Measurements from ENCODE around the gene UBAP2L. TPM values are rescaled to one million over a fixed set of nuclear protein-coding genes. Genes with fewer than 3 reads are reported as not detected.
"Not testable (repeated sequence)": the region's sequence is repeated elsewhere in the genome, so short reads cannot be mapped to it uniquely, and the experiment has no call there.

Gene UBAP2L
- total RNA-seq, 1 donor from 2014 or later = 258 TPM

GRCh38 chr1:154208677-154209388, 11.9 kb upstream of the UBAP2L start:
- H3K27me3 Mint-ChIP-seq (ENCODE audit: insufficient read depth) = no peaks in the 10 kb centered on the region
- peaks cover 42% of the 10 kb centered on the region for H3K4me1 Mint-ChIP-seq (ENCODE audit: low read depth)
- no peaks in the 10 kb centered on the region for H3K9me3 Mint-ChIP-seq
- peak overlapping the region; percentile 60 for H3K27ac Mint-ChIP-seq
- peaks cover 51% of the 10 kb centered on the region for H3K36me3 Mint-ChIP-seq (ENCODE audit: low read depth)
- no peak for DNase-seq (ENCODE audit: low spot score)
- intact Hi-C loops (cut with micrococcal nuclease) = no loop called here
- no peak overlapping the region for H3K4me3 Mint-ChIP-seq

DNA sequence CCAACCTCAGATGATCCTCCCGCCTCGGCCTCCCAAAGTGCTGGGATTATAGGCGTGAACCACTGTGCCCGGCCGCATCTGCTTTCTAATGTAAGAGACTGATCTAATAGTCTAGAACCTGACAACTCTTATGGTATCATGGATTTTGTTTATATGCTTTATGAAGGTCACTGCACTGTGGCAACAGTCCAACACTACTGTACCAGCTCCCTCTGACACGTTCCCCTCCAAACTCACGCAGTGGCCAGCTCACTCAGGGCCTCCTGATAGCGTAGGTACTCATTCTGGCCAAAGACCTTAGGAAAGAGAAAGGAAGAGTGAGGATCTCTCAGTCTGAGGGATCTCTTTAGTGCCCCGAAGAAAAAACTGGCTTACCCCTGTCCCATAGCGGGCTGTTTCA, 8.7 kb upstream of the UBAP2L start:
- Mint-ChIP-seq H3K27ac (peak overlapping the region; percentile 36), H3K9me3 (no peaks in the 10 kb centered on the region), H3K4me1 (ENCODE audit: low read depth) (peaks cover 30% of the 10 kb centered on the region), H3K27me3 (ENCODE audit: insufficient read depth) (no peaks in the 10 kb centered on the region), H3K4me3 (no peak overlapping the region), H3K36me3 (ENCODE audit: low read depth) (peaks cover 43% of the 10 kb centered on the region)
- intact Hi-C loops (cut with micrococcal nuclease) = no loop called here
- no peak for DNase-seq (ENCODE audit: low spot score)

GRCh38 chr1:154213274-154213673, 7.5 kb upstream of the UBAP2L start:
- intact Hi-C loops (cut with micrococcal nuclease) = no loop called here
- Mint-ChIP-seq H3K27me3 (ENCODE audit: insufficient read depth) (no peaks in the 10 kb centered on the region), H3K36me3 (ENCODE audit: low read depth) (peaks cover 46% of the 10 kb centered on the region), H3K4me1 (ENCODE audit: low read depth) (peaks cover 35% of the 10 kb centered on the region), H3K27ac (peak overlapping the region; percentile 81), H3K9me3 (no peaks in the 10 kb centered on the region), H3K4me3 (no peak overlapping the region)
- no peak for DNase-seq (ENCODE audit: low spot score)

GRCh38 chr1:154218545-154218944, 2.2 kb upstream of the UBAP2L start:
- intact Hi-C loops (cut with micrococcal nuclease) = no loop called here
- DNase-seq (ENCODE audit: low spot score) = no peak
- peaks cover 3% of the 10 kb centered on the region for H3K9me3 Mint-ChIP-seq

GRCh38 chr1:154219541-154219940, 1.2 kb upstream of the UBAP2L start:
- H3K36me3 Mint-ChIP-seq (ENCODE audit: low read depth) = peaks cover 52% of the 10 kb centered on the region
- no peak for DNase-seq (ENCODE audit: low spot score)
- H3K27me3 Mint-ChIP-seq (ENCODE audit: insufficient read depth) = no peaks in the 10 kb centered on the region
- H3K27ac Mint-ChIP-seq = peak overlapping the region; percentile 99
- peaks cover 56% of the 10 kb centered on the region for H3K4me1 Mint-ChIP-seq (ENCODE audit: low read depth)
- intact Hi-C loops (cut with micrococcal nuclease) = no loop called here
- peak overlapping the region; percentile 97 for H3K4me3 Mint-ChIP-seq
- peaks cover 3% of the 10 kb centered on the region for H3K9me3 Mint-ChIP-seq

More at GRCh38 chr1:154218545-154218944, 2.2 kb upstream of the UBAP2L start:
- H3K27ac Mint-ChIP-seq = peak overlapping the region; percentile 19
- H3K4me1 Mint-ChIP-seq (ENCODE audit: low read depth) = peaks cover 53% of the 10 kb centered on the region
- H3K36me3 Mint-ChIP-seq (ENCODE audit: low read depth) = peaks cover 51% of the 10 kb centered on the region
- H3K4me3 Mint-ChIP-seq = peak overlapping the region; percentile 97
- H3K27me3 Mint-ChIP-seq (ENCODE audit: insufficient read depth) = no peaks in the 10 kb centered on the region

DNA sequence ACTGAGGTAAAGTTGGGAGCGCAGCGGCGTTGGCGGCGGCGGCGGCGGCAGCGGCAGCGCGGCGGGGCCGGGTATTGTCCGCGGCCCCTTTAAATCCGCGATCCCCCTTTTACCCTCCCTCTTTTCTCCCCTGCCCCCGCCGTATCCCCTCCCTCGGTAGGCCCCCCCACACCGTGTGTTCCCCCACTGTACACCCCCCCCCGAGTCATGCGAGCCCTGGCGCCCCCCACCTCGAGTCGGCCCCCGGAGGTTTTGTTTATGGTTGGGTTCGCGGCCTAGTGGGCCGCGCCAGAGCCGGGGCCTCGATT, 169 bp downstream of the UBAP2L start:
- DNase-seq (ENCODE audit: low spot score) = no peak
- Mint-ChIP-seq H3K27me3 (ENCODE audit: insufficient read depth) (no peaks in the 10 kb centered on the region), H3K9me3 (peaks cover 3% of the 10 kb centered on the region), H3K27ac (peak overlapping the region; percentile 99), H3K36me3 (ENCODE audit: low read depth) (peaks cover 65% of the 10 kb centered on the region), H3K4me1 (ENCODE audit: low read depth) (peaks cover 68% of the 10 kb centered on the region), H3K4me3 (peak overlapping the region; percentile 97)
- intact Hi-C loops (cut with micrococcal nuclease) = loop anchor here (1.0 to 10.0 kb wide), 15 partner anchors 15 to 780 kb away; partner anchors contain the start of genes CFAP141, CKS1B, FLAD1 and GATAD2B

DNA sequence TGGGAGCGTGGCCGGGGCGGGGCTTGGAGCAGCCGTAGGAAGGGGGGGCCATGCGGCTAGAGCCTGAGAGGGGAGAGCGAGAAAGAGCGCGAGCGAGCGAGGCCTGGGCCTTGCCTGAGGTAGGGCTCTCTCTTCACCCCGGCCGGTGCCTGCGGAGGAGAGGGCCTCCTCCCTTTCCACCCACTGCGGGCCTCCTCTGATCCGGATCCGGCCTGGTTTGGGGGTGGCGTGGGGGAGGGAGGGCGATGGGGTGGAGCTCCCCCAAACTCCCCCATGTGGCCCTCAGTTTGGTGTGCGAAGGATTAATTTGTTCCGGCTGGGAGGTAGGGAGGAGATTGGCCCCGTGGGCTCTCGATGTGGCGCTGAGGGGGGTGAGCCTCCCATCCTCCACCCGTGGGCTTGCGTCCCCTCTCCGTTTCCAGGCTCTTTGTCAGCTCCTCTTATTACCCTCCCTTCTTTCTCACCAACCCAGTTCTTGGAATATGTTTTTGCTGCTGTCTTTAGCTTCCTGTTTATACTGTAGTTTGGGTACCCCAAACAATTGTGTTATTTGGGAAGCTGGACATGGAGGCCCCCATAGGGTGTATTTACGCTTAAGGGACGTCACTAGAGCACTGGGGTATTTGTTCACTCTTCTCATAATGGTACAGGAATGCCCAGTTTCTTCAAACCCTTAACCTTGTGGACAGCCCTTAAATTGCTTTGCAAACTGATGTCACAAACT, 685 bp downstream of the UBAP2L start:
- Mint-ChIP-seq H3K36me3 (ENCODE audit: low read depth) (peaks cover 67% of the 10 kb centered on the region), H3K4me1 (ENCODE audit: low read depth) (peaks cover 73% of the 10 kb centered on the region), H3K4me3 (peak overlapping the region; percentile 97), H3K27ac (peak overlapping the region; percentile 97), H3K9me3 (peaks cover 3% of the 10 kb centered on the region), H3K27me3 (ENCODE audit: insufficient read depth) (no peaks in the 10 kb centered on the region)
- intact Hi-C loops (cut with micrococcal nuclease) = loop anchor here (2.0 to 10.0 kb wide), 5 partner anchors 51 to 551 kb away; partner anchors contain the start of genes GATAD2B, HAX1, ILF2 and INTS3
- DNase-seq (ENCODE audit: low spot score) = peak; percentile 63

DNA sequence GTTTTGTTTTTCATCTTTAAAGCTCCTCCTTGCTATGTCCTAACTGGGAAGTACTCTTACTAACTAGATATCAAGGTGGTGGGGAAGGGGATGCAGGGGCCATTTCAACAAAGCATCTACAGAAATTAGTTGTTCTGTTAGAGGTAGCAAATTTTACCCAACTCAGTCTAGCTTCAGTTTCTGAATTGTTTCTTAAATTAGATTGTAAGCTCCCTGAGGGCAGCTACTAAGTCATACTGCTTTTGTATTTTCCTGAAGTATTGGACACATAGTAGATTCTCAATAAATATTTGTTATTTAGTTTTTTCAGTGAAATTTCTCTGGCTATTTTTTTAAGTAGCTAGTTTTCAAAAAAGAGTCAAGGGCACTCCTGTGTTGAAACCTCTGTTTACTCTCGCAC, 1.8 kb downstream of the UBAP2L start:
- H3K4me1 Mint-ChIP-seq (ENCODE audit: low read depth) = peaks cover 71% of the 10 kb centered on the region
- H3K27ac Mint-ChIP-seq = peak overlapping the region; percentile 97
- intact Hi-C loops (cut with micrococcal nuclease) = loop anchor here (10.0 kb wide), 1 partner anchor 498 kb away; the partner anchor contains the start of gene INTS3
- no peak for DNase-seq (ENCODE audit: low spot score)
- peak overlapping the region; percentile 97 for H3K4me3 Mint-ChIP-seq
- H3K27me3 Mint-ChIP-seq (ENCODE audit: insufficient read depth) = no peaks in the 10 kb centered on the region
- H3K36me3 Mint-ChIP-seq (ENCODE audit: low read depth) = peaks cover 70% of the 10 kb centered on the region
- peaks cover 3% of the 10 kb centered on the region for H3K9me3 Mint-ChIP-seq

GRCh38 chr1:154222918-154223317, 2.2 kb downstream of the UBAP2L start:
- peak overlapping the region; percentile 77 for H3K27ac Mint-ChIP-seq
- H3K9me3 Mint-ChIP-seq = peaks cover 3% of the 10 kb centered on the region
- peaks cover 67% of the 10 kb centered on the region for H3K4me1 Mint-ChIP-seq (ENCODE audit: low read depth)
- DNase-seq (ENCODE audit: low spot score) = no peak
- intact Hi-C loops (cut with micrococcal nuclease) = loop anchor here (10.0 kb wide), 1 partner anchor 498 kb away; the partner anchor contains the start of gene INTS3
- no peaks in the 10 kb centered on the region for H3K27me3 Mint-ChIP-seq (ENCODE audit: insufficient read depth)
- peak overlapping the region; percentile 97 for H3K4me3 Mint-ChIP-seq
- H3K36me3 Mint-ChIP-seq (ENCODE audit: low read depth) = peaks cover 69% of the 10 kb centered on the region

GRCh38 chr1:154223621-154224020, 2.9 kb downstream of the UBAP2L start:
- Mint-ChIP-seq H3K9me3 (peaks cover 3% of the 10 kb centered on the region), H3K4me3 (no peak overlapping the region), H3K27ac (no peak overlapping the region), H3K4me1 (ENCODE audit: low read depth) (peaks cover 60% of the 10 kb centered on the region), H3K27me3 (ENCODE audit: insufficient read depth) (no peaks in the 10 kb centered on the region), H3K36me3 (ENCODE audit: low read depth) (peaks cover 67% of the 10 kb centered on the region)
- intact Hi-C loops (cut with micrococcal nuclease) = loop anchor here (10.0 kb wide), 1 partner anchor 499 kb away; the partner anchor contains the start of gene INTS3
- DNase-seq (ENCODE audit: low spot score) = no peak

DNA sequence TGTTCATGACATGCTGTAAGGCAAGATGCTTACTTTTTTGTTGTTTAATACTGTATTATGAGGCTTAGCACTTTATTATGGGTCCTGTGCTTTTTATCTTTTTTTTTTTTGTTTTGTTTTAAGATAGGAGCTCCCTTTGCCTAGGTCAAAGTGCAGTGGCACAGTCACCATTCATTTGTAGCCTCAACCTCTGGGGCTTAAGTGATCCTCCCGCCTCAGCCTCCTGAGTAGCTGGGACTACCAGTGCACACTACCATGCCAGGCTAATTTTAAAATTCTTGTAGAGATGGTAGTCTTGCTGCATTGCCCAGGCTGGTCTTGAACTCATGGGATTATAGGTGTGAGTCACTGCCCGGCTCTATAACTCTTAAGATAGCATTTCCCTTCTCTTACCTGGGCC, 4.6 kb downstream of the UBAP2L start:
- no peak for DNase-seq (ENCODE audit: low spot score)
- Mint-ChIP-seq H3K36me3 (ENCODE audit: low read depth) (peaks cover 62% of the 10 kb centered on the region), H3K9me3 (peaks cover 3% of the 10 kb centered on the region), H3K27ac (peak overlapping the region; percentile 12), H3K4me3 (no peak overlapping the region), H3K27me3 (ENCODE audit: insufficient read depth) (no peaks in the 10 kb centered on the region), H3K4me1 (ENCODE audit: low read depth) (peaks cover 50% of the 10 kb centered on the region)
- intact Hi-C loops (cut with micrococcal nuclease) = loop anchor here (10.0 kb wide), 1 partner anchor 501 kb away; the partner anchor contains the start of gene INTS3

GRCh38 chr1:154231112-154231511, 10.4 kb downstream of the UBAP2L start:
- H3K36me3 Mint-ChIP-seq (ENCODE audit: low read depth) = peaks cover 54% of the 10 kb centered on the region
- H3K9me3 Mint-ChIP-seq; DNase-seq (ENCODE audit: low spot score); H3K27ac Mint-ChIP-seq; intact Hi-C loops (cut with micrococcal nuclease); H3K27me3 Mint-ChIP-seq (ENCODE audit: insufficient read depth); H3K4me3 Mint-ChIP-seq; H3K4me1 Mint-ChIP-seq (ENCODE audit: low read depth): not testable (repeated sequence)

DNA sequence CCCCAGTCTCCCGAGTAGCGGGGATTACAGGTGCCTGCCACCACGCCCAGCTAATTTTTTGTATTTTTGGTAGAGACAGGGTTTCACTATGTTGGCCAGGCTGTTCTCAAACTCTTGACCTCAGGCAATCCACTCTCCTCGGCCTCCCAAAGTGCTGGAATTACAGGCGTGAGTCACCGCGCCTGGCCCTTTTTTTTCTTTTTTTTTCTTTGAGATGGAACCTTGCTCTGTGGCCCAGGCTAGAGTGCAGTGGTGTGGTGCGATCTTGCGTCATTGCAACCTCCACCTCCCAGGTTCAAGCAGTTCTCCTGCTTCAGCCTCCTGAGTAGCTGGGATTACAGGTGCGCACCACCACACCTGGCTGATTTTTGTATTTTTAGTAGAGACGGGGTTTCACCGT, 12.4 kb downstream of the UBAP2L start:
- H3K4me3 Mint-ChIP-seq; H3K9me3 Mint-ChIP-seq; H3K27me3 Mint-ChIP-seq (ENCODE audit: insufficient read depth); DNase-seq (ENCODE audit: low spot score); intact Hi-C loops (cut with micrococcal nuclease); H3K27ac Mint-ChIP-seq: not testable (repeated sequence)
- peaks cover 14% of the 10 kb centered on the region for H3K4me1 Mint-ChIP-seq (ENCODE audit: low read depth)
- H3K36me3 Mint-ChIP-seq (ENCODE audit: low read depth) = peaks cover 57% of the 10 kb centered on the region
